Measurements from ENCODE around the gene DNER.
"Not testable (repeated sequence)": the region's sequence is repeated elsewhere in the genome, so short reads cannot be mapped to it uniquely, and the experiment has no call there.

Gene DNER

GRCh38 chr2:229559986-229560385 is 154.4 kb downstream of the DNER start:
- no peak for DNase-seq

GRCh38 chr2:229553091-229553490 is 161.3 kb downstream of the DNER start:
- no peak for DNase-seq

- no peak for DNase-seq
Measured at GRCh38 chr2:229543176-229543873, 171.0 kb downstream of the DNER start.

GRCh38 chr2:229539628-229540027 is 174.7 kb downstream of the DNER start:
- no peak for DNase-seq

- no peak for DNase-seq
Measured at GRCh38 chr2:229531594-229531993, 182.8 kb downstream of the DNER start.

DNA sequence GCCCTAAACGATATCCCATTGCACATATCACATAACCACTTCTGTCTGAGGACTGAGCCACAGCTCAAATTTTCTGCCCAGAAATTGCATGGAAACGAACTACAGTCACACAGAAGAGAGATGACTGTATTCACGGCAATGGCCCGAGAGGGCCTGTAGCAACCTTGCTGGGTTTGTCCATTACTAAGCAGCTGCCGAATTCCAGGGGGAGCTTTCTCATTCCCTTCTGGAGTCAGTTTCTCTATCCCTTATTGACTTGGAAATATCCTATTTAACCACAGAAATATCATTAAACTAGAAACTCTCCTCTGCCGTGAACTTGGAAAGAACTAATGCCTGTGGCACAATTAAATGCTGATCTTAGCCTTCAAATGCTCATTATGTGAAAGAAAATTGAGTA is 183.9 kb downstream of the DNER start:
- no peak for DNase-seq

- no peak for DNase-seq
Measured at GRCh38 chr2:229528846-229529245, 185.5 kb downstream of the DNER start.

- DNase-seq = no peak
Measured at GRCh38 chr2:229526951-229527350, 187.4 kb downstream of the DNER start.

GRCh38 chr2:229524799-229525198 is 189.6 kb downstream of the DNER start:
- no peak for DNase-seq

DNA sequence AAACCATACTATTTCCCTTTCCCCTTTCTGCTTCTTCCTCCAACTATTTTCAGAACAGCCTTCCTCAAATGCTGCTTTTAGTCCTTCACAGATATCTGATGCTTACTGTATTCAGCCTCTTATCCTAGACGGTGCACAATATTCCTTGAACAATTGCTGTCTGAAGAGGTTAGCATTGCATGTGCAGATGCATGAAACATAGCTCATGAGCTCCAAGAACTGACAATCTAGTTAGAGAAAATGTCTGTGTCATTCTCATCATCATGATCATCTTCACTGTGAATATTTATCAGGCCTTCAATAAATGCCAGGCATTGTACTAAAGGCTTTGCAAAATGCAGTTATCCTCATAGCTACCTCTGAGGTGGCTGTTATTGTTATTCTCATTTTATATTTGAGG is 190.7 kb downstream of the DNER start:
- no peak for DNase-seq

DNA sequence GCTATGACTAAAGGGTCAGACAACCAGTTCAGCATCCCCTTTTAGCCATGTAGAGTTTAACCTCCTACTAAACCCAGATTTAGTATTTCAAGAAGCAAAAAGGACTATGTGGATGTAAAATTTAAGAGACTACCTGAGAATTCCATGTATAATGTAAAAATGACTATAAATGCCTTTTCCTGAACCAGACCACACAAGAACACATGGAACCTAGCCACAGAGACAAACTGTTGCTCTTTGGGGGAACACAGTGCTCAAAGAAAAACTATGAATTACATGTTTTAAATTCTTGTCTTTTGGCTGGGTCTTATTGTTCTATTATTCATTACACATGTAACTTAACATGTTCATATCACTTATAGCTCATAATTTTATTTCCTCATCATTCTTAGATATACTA is 192.8 kb downstream of the DNER start:
- DNase-seq = no peak

- DNase-seq = no peak
Measured at GRCh38 chr2:229520691-229521096, 193.7 kb downstream of the DNER start.

- no peak for DNase-seq
Measured at GRCh38 chr2:229519655-229520430, 194.5 kb downstream of the DNER start.

GRCh38 chr2:229514273-229514895 is 200.0 kb downstream of the DNER start:
- no peak for DNase-seq

DNA sequence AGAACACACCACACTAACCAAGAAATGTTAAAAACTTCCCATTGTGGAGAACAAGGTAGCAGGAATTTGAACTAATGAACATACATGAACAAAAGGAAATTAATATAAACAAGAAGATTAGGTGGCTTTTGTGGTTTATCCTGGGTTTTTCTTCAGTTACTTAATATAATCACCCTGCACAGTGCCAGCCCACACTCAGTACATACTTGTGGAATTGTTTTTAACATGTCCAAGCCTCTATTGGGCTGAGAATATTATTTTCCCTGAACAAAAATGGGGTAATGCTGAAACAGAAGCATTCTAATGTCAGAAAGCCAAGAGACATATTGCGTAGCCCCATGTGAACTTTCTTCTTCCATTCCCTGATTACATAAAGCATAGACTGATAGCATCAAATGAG is 202.8 kb downstream of the DNER start:
- no peak for DNase-seq

DNA sequence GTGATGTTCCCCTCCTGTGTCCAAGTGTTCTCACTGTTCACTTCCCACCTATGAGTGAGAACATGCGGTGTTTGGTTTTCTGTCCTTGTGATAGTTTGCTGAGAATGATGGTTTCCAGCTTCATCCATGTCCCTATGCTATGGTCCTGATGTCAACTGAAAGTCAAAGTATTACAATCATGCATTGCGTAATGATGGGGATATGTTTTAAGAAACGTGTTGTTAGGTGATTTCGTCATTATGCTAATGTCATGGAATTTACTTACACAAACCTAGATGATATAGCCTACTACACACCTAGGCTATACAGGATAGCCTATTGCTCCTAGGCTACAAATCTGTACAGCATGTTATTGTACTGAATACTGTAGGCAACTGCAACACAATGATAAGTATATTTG is 207.7 kb downstream of the DNER start:
- DNase-seq = not testable (repeated sequence)

GRCh38 chr2:229501051-229501794 is 213.1 kb downstream of the DNER start:
- DNase-seq = no peak

DNA sequence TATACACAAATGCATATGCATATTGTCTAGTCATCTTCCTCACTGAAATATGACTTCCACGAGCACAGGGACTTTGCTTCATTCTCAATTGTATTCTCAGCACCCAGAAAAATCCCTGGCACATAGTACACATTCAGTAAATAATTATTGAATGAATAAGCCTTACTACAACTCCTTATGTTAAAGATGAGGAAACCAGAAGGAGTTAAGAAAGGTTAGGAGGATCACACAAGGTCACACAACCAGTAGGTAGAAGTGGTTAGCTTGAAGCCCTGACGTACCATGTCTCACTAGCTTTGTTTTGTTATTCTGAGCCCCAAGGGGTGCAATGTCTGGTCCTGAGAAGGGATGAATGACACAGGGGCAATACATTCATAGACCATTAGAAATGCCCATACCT is 222.3 kb downstream of the DNER start:
- DNase-seq = no peak

- no peak for DNase-seq
Measured at GRCh38 chr2:229490167-229490566, 224.2 kb downstream of the DNER start.

DNA sequence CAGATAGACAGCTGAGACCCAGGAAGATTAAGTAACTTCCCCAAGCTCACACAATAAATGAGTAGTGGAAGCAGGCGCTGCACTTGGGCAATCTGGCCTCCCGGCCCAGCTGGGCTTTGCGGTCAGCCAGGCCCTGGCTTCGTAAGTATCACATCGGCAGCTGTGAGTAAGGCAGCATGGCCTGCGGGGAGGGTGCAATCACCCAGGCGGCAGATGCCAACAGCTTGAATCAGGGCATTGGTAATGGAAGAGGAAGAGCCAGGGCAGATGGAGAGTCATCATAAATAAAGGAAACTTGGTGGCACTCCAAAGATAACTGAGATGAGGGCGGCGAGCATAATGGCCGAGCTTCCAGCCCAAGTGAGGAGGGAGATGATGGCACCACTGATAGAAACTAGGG is 225.3 kb downstream of the DNER start:
- no peak for DNase-seq

GRCh38 chr2:229488232-229488631 is 226.1 kb downstream of the DNER start:
- DNase-seq = no peak

DNA sequence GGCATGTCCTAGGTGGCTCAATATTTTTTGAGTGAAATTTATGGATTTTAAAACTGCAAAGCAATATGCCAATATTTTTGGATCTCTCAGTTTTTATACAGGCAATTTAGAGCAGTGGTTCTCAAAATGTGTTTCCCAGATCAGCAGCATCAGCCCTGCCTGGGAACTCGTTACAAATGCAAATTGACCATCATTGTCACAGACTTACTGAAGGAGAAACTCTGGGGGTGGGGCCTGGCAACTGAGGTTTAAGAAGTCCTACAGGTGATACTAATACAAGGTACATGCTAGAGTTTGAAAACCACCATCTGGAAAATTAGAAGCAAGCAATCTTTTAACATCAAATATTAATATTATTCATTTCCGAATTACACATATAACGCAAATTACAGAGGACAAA is 227.7 kb downstream of the DNER start:
- no peak for DNase-seq

- DNase-seq = no peak
Measured at GRCh38 chr2:229485857-229486256, 228.5 kb downstream of the DNER start.

Measured in NCI-H1048 (cell line).